GM18498 (cell line): ENCODE results near the gene ITPR2.
"Not testable (repeated sequence)": the region's sequence is repeated elsewhere in the genome, so short reads cannot be mapped to it uniquely, and the experiment has no call there.

Source experiments
- ATAC-seq: cut with Tn5 transposase; IDR thresholded peaks from one replicate; pipeline ENCODE4 v1.9.1; 2021; ENCODE audit warnings: mild to moderate bottlenecking, moderate library complexity; ENCODE audit not compliant: unreplicated experiment

ITPR2 gene

DNA sequence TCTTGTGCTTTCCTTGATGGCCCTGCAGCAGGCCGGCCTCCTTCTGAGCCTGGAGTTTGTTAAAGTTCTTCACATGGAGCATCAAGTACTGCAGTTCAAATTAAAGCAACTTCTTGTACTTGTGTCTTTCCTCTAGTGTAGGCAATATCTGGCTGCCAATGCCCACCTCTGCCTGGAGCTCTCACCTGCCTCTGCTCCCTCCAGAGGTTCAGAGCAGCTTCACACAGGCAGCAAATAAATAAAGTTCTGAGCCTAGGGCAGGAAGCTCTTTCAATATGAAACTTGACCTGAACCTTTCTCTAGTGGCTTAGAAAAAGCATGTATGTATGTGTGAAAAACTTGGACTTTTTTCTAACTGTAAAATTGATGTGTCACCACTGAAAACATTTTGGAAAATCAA, 65.9 kb downstream of the ITPR2 start:
- ATAC-seq = peak; percentile 50

DNA sequence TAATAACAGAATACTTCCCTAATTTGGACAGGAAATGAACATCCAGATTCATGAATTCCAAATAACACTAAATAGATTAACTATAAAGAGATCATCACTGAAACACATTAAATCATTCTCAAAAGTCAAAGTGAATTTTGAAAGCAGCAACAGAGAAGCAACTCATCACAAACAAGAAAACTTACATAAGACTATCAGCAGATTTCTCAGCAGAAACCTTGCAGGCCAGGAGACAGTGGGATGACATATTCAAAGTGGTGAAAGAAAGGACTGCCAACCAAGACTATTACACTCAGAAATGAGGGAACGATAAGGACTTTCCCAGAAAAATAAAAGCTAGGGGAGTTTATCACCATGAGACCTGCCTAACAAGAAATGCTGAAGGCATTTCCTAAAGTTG, 70.8 kb downstream of the ITPR2 start:
- no peak for ATAC-seq

DNA sequence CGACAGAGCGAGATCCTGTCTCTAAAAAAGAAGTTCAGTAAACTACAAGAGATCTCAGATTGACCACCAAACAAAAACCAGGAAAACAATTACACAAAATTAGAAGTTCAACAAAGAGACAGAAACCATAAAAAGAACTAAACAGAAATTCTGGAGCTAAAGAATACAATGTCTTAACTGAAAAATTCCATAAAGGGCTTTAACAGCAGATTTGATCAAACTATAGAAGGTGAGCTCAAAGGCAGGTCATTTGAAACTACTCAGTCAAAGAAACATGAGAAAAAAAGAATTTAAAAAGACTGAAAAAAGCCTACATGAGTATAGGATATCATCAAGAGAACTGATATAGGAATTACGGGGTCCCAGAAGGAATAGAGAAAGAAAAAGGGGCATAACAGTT, 71.2 kb downstream of the ITPR2 start:
- ATAC-seq = no peak

DNA sequence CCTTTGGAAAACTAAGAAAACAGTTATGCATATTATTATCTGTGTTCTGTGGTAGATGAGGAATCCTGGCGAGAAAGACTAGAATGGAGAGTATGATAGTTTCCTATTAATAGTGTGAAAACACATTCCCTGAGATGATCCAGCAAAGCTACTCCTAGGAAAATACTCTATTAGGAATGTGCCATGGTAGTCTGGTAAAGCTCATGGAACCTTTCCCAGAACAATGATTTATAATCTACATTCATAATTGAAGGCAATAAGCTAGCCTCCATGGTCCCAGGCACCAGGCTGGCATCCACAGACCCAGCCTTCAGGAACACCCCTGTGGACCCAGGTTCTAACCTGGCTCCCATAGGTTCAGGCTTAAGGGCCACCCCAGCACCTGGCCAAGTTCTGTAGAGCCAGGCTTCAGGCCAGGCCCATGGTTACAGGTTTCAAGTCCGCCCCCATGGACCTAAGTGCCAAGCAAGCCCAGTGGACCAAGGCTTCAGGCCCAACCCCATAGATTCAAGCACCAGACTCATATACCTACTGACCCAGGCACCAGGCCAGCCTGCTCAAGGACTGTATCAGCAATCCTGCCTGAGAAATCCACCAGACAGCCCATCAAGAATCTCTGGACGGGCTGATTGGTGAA, 72.2 kb downstream of the ITPR2 start:
- ATAC-seq = no peak

DNA sequence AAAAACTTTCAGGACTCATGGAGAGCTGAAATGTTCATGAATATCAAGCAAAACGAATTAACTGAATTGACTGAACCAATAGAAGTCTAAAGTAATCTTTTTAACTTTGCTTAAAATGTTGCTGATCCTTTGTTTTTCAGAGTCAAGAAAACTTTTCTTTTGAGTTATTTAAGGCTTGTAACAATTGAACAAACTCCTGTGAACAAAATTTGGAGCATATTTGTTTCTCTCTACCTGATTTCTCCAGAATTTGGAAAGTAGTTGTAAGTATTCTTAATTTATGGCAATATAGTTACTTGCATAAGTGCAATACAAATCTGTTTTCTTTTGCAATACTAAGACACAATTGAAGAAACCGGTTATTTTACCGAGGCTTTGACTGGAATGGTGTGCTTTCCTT, 77.6 kb downstream of the ITPR2 start:
- not testable (repeated sequence) for ATAC-seq

DNA sequence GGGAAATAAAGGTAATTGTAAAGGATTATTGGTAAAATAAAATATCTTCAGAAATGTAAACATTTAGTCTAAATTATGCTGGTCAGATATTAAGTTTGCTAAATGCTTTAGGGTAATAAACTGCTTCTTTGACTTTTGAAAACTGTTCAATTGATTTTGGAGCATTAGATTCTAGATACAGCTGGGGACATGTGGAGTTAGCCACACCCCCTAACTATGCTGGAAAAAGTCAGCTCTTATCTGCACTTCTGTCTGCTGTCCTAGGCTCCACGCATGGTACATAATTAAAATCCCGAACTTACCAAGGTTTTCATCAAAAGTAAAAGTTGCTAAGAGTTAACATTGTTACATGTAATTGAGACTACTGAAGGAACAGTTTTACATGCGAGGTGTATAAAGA, 78.8 kb downstream of the ITPR2 start:
- ATAC-seq = no peak

DNA sequence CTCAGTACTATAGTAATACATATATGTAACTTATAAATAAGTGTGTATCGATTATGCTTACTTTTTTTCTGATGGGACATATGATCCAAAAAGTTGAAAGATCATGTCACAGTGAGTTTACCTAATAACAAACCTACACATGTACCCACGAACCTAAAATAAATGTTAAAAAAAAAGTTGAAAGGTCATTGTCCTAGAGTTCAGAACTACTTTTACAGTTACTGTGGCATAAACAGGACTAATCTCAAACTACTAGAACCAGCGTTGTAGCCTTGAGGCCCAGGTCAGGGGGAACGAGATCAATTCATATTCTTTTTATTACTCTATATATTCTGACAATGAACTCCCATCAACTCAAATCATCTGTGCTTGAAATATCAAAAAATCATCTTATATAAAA, 81.8 kb downstream of the ITPR2 start:
- ATAC-seq = no peak

DNA sequence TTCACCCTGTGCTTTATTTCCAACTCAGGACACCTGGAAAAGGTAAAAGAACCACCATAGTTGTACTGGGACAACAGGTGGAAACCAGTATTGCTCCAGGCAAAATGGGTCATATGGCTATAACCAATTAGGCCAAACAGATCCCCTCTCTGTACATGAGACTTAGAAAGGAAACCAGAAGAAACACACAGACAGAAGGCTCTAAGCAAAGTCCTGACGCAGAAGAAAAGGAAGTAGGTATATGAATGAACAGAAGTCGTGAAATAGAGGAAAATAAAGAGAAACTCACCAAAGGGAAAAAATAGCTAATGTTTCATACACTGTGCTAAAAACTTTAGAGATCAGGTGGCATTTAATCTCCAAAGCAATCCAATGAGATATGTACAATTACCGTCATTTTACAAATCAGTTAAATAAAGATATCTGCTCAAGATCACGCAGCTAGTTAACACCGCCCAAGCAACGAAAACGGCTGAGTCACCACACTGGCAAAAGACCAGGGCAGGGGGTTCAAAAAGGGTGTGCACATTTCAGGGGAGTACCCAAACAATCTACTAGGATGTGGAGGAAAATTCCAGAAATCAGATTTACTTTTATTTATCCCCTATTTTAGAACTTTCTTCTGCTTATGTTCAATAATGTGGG, 82.3 kb downstream of the ITPR2 start:
- peak; percentile 50 for ATAC-seq

DNA sequence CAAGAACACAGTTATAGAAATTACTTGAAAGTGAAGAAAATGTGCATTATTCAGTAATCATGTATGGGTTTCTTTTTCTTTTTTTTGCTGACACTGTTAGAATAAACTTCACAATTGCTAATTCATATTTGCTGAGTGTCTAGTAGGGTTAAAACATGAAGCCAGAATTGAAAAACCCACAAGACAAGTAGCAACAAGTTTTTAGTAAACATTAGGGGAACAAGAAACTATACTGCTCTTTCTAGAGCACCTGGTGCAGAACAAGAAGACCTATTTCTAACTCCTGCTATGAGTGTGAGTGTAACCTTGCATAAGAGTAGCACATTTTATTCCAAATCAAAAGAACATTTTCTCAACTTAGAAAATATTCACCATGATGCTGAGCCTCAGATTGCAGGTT, 83.2 kb downstream of the ITPR2 start:
- peak; percentile 80 for ATAC-seq

DNA sequence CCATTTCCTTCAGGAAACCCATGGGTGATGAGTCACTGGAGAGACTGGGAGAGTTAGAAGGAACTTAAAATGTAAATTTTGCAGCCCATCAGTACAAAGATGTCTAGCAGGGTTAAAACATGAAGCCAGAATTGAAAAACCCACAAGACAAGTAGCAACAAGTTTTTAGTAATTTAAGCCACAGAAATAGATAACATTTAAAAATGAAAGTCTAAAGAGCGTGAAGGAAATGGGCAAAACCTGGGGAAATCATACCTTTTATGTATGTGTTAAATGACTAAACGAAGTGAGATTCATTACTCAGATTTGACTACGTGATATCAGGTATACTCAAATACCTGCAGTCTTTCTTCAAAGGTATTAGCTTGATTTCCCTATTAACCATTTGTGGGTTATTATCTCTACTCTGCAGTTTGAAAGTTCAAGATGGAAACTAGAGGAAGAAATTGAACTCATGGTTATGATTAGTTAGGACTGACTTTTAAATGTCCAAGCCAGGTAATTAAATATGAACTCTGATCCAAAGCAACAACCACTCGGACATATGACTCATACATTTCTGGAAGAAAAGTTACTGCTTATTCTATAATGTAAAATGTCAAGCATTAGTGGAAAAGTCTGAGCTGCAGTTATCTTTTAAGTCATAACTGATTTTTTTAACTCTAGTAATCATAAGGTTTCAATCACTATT, 84.1 kb downstream of the ITPR2 start:
- peak; percentile 44 for ATAC-seq

DNA sequence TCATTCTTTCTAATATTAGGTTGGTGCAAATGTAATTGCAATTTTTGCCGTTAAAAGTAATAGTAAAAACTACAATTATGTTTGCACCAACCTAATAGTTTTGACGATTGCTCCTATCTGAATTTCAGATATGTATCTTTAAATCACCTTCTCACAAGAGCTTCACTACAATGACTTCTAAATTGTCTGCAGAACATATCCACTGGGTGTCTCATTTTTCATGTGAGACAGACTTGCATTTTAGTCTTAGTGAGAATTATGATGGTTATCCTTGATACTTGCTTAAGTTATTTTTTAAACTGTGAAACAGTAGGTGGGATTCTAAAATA, 84.6 kb downstream of the ITPR2 start:
- ATAC-seq = peak; percentile 15

DNA sequence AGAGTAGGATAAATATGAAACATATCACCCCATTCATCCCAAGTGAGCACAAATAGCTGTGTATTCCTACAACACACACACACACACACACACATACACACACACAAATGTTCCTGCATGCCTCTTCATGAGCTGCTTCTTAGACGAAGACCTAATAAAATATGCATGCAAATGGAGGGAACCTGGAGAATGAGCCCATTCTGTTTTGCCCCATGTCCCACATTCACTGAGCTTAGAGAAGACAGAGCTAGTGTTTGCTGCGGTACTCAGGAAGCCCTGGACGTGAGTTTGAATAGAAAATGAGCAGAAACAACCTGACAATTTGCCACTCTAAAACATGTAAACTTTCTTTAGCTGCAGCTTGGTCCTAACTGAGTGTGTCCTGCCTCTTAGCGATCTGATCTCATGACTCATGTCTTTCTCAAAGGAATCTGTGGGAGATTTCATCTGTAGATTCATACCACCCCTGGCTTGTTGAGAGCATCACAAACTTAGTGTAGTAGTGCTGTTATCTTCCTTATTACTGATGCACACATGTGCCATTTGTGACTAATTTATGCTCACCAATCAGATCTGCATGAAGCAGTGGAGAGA, 86.8 kb downstream of the ITPR2 start:
- no peak for ATAC-seq

DNA sequence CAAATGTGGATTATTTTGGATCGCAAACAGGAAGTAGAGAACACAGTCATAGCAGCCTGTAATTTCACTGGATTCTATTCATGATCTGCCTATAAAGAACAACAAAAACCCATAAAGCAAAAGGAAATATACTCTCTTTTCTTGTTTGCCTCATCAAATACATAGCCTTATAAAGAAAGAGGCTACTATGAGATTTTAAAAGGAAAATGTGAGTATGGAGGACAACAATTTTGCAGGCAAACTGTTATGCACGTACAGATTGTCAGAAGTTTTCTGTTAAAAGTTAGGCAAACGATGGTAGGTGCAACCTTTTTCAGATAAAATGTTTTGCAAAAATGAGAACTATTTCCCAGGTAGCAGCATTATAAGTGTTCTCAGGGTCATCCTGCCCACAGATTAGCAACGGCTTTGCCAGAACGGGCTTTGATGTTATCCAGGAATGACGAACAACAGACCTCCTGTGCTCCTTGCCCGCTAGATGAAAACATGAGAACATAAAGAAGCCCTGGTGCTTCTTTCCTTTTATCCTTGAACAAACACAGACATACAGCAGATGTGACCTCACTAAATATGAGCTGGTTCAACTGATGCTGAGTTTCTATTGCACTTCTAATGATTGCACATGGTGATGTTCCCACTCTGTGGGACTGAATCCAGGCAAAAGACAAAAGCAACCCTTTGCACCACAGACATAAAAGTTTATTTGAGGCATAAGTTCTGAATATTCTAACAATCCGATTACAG, 88.1 kb downstream of the ITPR2 start:
- no peak for ATAC-seq

DNA sequence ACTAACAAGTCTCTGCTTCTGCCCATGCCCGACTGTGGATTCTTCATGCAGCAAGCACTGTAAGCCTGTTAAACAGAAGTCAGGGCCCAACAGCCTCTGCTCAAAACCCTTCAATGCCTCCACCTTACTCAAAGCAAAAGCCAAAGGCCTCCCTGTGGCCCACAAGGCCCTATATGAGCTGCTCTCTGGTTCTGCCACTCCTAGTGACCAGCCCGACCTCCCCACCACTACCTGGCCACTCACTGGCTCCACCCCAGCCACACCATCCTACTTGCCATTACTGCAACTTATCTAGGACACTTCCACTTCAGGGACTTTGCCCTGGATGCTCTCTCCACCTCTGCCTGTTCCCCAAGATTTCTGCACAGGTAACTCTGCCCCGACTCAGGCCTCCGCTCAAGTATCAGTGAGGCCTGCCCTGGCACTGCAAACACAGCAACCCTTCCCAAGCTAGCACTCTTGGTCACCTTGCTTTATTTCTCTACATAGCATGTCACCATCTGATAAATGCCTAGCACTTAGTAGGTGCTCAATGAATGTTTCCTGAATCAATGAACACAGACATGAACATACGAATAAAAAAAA, 88.9 kb downstream of the ITPR2 start:
- no peak for ATAC-seq

DNA sequence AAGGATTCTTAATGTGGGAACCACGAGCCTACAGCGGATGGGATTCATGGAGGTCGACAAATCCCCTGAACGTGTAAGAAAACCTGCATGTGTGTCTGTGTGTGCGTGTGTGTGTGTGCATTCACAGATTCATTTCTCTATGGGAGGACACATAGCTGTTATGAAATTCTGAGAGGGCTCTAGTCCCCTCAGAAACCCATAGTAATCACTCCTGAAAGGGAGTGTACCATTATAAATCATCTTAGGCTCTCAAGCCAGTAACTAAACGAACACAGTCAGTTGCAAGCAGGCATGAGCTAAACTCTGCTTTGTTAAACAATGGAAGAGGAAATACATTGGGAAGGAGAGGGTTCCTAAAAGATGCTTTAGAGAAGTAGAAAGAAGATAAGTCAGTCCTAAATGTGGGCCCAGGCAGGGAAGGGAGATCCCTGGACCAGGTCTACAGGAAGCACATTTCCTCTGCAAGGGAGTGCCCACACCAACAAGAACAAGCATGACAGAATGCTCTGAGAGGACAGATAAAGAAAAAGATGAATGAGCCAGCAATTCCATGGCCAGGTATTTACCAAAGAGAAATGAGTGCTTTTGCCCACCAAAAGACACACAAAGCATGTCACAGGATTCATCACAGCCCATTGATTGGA, 91.3 kb downstream of the ITPR2 start:
- no peak for ATAC-seq

DNA sequence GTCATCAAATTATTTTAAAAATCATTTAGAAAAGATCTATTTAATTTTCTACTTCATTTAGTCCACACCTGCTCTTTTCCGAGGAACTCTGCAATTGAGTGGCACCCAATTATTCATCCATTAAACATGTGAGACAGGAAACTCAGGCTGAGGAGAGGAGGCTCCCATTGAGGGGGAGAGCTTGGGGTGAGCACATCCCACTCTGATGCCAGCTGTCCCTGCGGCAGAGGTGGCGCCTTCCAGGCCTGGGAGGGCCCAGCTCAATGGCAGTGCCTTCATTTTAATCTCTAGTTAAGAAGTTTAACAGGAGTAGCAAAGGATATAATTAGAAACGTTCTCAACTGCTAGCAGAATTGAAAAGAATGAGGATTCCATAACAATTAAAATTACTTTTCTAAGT, 92.0 kb downstream of the ITPR2 start:
- ATAC-seq = no peak

DNA sequence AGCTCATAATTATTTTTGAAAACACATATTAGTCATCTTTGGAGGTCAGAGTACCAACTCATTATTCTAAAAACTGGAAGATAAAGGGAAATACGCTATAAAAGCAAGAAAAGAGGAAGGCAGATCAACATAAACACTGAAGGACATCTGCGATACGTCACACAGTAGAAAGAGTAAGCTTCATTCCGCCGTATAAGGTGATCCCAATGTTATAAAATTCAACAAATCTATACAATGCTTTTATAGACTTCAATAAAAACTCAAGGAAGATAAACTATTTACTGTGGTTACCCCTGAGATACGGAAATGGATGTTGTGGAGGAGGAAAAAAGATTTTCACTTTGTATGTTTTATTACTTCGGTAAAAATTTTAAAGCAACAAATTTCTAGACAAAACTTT, 92.6 kb downstream of the ITPR2 start:
- no peak for ATAC-seq

DNA sequence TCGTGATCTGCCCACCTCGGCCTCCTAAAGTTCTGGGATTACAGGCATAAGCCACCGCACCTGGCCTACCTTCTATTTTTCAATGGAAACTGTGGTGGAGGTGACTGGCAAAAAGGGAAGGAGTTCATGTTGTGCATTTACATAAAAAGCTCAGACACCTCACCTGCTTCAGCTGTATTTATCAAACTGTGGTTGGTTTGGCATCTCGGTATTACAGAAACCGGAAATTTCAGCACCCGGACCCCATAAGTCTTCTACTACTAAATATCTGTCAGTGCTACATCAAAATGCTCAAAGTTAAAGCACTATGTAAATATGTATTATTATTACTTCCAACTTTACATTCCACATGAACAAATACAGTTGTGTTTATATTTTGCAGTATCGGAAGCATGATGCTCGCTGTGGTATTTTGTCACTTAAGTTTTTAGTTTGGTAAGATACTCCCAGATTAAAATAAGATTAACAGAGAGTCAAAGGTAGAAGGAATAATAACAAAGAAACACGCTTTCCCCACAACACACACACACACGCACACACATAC, 95.4 kb downstream of the ITPR2 start:
- ATAC-seq = no peak

DNA sequence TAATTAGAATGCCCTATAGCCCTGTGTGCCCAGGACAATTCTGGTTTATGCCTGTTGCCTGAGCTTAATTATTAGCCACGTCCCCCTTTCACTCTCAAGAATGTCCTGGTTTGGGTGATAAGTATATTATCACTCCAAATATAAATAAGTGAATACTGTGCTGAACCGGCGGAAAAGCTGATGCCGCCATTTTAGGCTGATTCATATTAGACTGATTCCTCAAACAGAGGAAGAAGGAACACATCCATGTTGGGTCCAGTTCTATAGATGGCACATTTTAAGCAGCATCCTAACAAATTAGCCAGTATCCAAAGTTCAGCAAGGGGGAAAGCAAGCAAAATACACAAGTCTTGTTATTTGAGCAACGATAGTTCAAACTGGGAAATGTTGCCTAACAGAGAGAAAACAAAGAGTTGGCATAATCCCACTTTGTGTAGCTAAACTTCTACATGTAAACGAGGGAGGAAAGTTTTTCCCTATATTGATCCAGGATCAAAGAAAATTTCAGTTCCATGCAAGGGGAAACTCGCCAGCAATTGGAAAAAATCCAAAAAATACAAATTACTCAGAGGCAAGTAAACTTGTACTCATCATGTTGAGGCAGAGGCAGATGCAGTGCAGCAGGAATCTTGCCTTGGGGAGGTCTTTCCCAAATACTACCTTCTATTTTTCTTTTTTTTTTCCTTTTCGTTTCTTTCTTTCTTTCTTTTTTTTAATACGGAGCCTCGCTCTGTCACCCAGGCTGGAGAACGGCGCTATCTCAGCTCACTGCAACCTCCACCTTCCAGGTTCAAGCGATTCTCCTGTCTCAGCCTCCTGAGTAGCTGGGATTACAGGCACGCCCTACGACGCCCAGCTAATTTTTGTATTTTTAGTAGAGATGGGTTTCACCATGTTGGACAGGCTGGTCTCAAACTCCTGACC, 96.2 kb downstream of the ITPR2 start:
- no peak for ATAC-seq
